Lung (tissue), 12 donors: ENCODE measurements around the gene ANKRD17. TPM values are rescaled to one million over a fixed set of nuclear protein-coding genes. Genes with fewer than 3 reads are reported as not detected.
A peak's percentile ranks its signal among the peaks of the same experiment; 100 is the strongest.

Experiments
- ATAC-seq: fragments of 200-7000 bp; cut with Tn5 transposase; one replicate; pipeline ENCODE4 v1.9.1; 2020; ENCODE audit warnings: moderate number of reproducible peaks; ENCODE audit not compliant: insufficient read depth, low FRiP score
- DNase-seq, 3 donors: peaks; one replicate each; pipeline ENCODE4 v3.0.0-alpha.2; 2013 to 2017
- H3K27ac ChIP-seq, 2 donors: one replicate each; pipeline ENCODE4 v1.5.1; 2013; ENCODE audit warnings: mild to moderate bottlenecking in 2 of 2, moderate library complexity in 2 of 2, control low read depth in 1 of 2, inconsistent platforms in 1 of 2, low read depth in 1 of 2, low read length in 1 of 2
- H3K27me3 ChIP-seq, 3 donors: one replicate each; pipeline ENCODE4 v1.5.1; 2013; ENCODE audit warnings: low read length in 2 of 3; ENCODE audit not compliant: control insufficient read depth in 3 of 3, insufficient read depth in 3 of 3
- H3K36me3 ChIP-seq, 4 donors: one replicate each; pipeline ENCODE4 v1.5.1; 2013; ENCODE audit warnings: low read length in 4 of 4, mild to moderate bottlenecking in 1 of 4, moderate library complexity in 1 of 4; ENCODE audit not compliant: control insufficient read depth in 4 of 4, insufficient read depth in 4 of 4
- H3K4me1 ChIP-seq, 5 donors: one replicate each; pipeline ENCODE4 v1.5.1; 2013; ENCODE audit warnings: low read length in 5 of 5, mild to moderate bottlenecking in 2 of 5, moderate library complexity in 1 of 5; ENCODE audit not compliant: control insufficient read depth in 5 of 5, insufficient read depth in 5 of 5
- H3K4me3 ChIP-seq: one replicate; pipeline ENCODE4 v1.5.1; 2013; ENCODE audit warnings: mild to moderate bottlenecking, control low read depth, moderate library complexity
- H3K9ac ChIP-seq, 2 donors: one replicate each; pipeline ENCODE4 v1.5.1; 2013; ENCODE audit warnings: low read length in 2 of 2, control low read depth in 1 of 2; ENCODE audit not compliant: insufficient read depth in 1 of 2
- H3K9me3 ChIP-seq, 4 donors: one replicate each; pipeline ENCODE4 v1.5.1; 2013; ENCODE audit warnings: low read length in 3 of 4, mild to moderate bottlenecking in 1 of 4, moderate library complexity in 1 of 4; ENCODE audit not compliant: control insufficient read depth in 4 of 4, insufficient read depth in 3 of 4
- WGBS, 2 donors: extraction: QIAGEN DNeasy Blood & Tissue Kit; methylation state at CpG; one replicate each; pipeline ENCODE4 v1.1.7; 2013; 5-methylcytosine and 5-hydroxymethylcytosine counted together
- polyA plus RNA-seq, 2 donors: library from polyadenylated mRNA; stranded (reverse); fragments of 200-250 nt; gene quantifications; one replicate each; pipeline ENCODE4 v1.2.1, GENCODE V29; 2013
- total RNA-seq, 2 donors: library from RNA; depleted of rRNA in 1 of 2; stranded (reverse); fragments of >200 nt in 1 of 2; gene quantifications; one replicate each; pipeline ENCODE4 v1.2.1, GENCODE V29; 2014 to 2021
- TF ChIP-seq, protein P1 (sequence below): IDR thresholded peaks from 2 replicates; pipeline ENCODE4 v1.5.1; 2012; ENCODE audit warnings: mild to moderate bottlenecking; ENCODE audit errors: control extremely low read depth, extremely low read depth
- donor health status: control.
- donor health status: control.
- donor health status: Bipolar disorder and iron deficiency.
- donor health status: healthy.
- donor health status: DM: yes; HTN: yes; CAD: no.

The ANKRD17 gene
- total and polyA plus RNA-seq, 4 donors, result 7.8 to 74.4 (median 31.7) TPM

- no peaks in the 10 kb centered on the region for H3K4me1 ChIP-seq
- H3K36me3 ChIP-seq, result peaks cover 9 to 13% (median 12%) of the 10 kb centered on the region in 4 donors
- H3K4me3 ChIP-seq, result no peak overlapping the region
- DNase-seq (no peak), ATAC-seq (no peak)
- 98 to 100% methylated on average over 1 of the region's 1 CpG for WGBS, 2 donors
- H3K9me3 ChIP-seq, result no peaks in the 10 kb centered on the region
- TF ChIP-seq, protein P1, sequence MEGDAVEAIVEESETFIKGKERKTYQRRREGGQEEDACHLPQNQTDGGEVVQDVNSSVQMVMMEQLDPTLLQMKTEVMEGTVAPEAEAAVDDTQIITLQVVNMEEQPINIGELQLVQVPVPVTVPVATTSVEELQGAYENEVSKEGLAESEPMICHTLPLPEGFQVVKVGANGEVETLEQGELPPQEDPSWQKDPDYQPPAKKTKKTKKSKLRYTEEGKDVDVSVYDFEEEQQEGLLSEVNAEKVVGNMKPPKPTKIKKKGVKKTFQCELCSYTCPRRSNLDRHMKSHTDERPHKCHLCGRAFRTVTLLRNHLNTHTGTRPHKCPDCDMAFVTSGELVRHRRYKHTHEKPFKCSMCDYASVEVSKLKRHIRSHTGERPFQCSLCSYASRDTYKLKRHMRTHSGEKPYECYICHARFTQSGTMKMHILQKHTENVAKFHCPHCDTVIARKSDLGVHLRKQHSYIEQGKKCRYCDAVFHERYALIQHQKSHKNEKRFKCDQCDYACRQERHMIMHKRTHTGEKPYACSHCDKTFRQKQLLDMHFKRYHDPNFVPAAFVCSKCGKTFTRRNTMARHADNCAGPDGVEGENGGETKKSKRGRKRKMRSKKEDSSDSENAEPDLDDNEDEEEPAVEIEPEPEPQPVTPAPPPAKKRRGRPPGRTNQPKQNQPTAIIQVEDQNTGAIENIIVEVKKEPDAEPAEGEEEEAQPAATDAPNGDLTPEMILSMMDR, result no peak
- no peak overlapping the region for H3K27ac ChIP-seq
- H3K9ac ChIP-seq, result no peak overlapping the region
- no peaks in the 10 kb centered on the region for H3K27me3 ChIP-seq
Measured at GRCh38 chr4:73133784-73134183, 124.8 kb downstream of the ANKRD17 start.

GRCh38 chr4:73131281-73131680 is 127.3 kb downstream of the ANKRD17 start:
- H3K9ac ChIP-seq, result no peak overlapping the region
- no peaks in the 10 kb centered on the region for H3K4me1 ChIP-seq
- TF ChIP-seq, protein P1, result no peak
- H3K9me3 ChIP-seq, result no peaks in the 10 kb centered on the region
- ATAC-seq (no peak), DNase-seq (no peak)
- peaks cover 7 to 13% (median 9%) of the 10 kb centered on the region in 4 donors for H3K36me3 ChIP-seq
- 59 to 81% methylated on average over 1 of the region's 1 CpG for WGBS, 2 donors
- H3K4me3 ChIP-seq, result no peak overlapping the region
- H3K27ac ChIP-seq, result no peak overlapping the region
- H3K27me3 ChIP-seq, result no peaks in the 10 kb centered on the region

- H3K27me3 ChIP-seq, result no peaks in the 10 kb centered on the region
- peaks cover 10 to 18% (median 17%) of the 10 kb centered on the region in 4 donors for H3K36me3 ChIP-seq
- TF ChIP-seq, protein P1, result no peak
- H3K9ac ChIP-seq, result no peak overlapping the region
- 98 to 100% methylated on average over 1 of the region's 1 CpG for WGBS, 2 donors
- DNase-seq, result no peak
- no peak for ATAC-seq
- H3K4me3 ChIP-seq, result no peak overlapping the region
- no peak overlapping the region for H3K27ac ChIP-seq
- no peaks in the 10 kb centered on the region for H3K4me1 ChIP-seq
- H3K9me3 ChIP-seq, result no peaks in the 10 kb centered on the region
Measured at GRCh38 chr4:73129319-73129718, 129.3 kb downstream of the ANKRD17 start.

DNA sequence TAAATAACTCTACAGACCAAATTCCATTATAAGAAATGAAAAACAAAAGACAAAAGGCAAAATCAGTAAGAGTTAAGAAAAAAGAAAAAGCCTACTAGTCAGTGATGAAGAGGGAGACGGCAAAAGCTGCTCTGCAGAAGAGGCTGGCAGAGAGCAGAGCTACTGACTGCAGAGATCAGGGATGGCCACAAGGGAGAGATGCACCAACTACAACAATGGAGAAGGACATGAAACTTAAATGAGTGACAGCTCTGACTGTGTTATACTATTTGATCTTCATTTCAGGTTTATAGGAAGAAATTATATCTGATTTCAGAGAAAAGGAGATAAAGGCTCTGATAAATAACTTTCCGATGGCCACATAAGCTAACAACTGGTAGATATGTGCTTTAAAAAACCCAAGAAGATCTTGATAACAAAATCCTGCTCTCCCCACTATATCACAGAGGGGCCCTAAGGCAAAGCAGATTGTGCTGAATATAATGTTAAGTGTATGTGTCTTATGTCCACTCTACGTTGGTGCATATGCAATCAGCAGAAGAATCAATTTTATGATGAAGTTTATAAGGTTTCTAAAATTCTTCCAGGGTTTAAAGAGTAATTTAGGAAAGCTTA is 130.7 kb downstream of the ANKRD17 start:
- no peaks in the 10 kb centered on the region for H3K4me1 ChIP-seq
- 84 to 90% methylated on average over 3 of the region's 3 CpGs for WGBS, 2 donors
- no peaks in the 10 kb centered on the region for H3K9me3 ChIP-seq
- TF ChIP-seq, protein P1, result no peak
- H3K9ac ChIP-seq, result no peak overlapping the region
- no peak for ATAC-seq
- no peak overlapping the region for H3K27ac ChIP-seq
- DNase-seq, result peak in 1 of 3 donors; percentile 10
- no peaks in the 10 kb centered on the region for H3K27me3 ChIP-seq
- no peak overlapping the region for H3K4me3 ChIP-seq
- H3K36me3 ChIP-seq, result peaks cover 8 to 20% (median 13%) of the 10 kb centered on the region in 4 donors
